ENCODE results near the gene PCSK4.

- no peak for TF ChIP-seq CTCF (conservative IDR thresholded peaks at IDR 0.05; ENCODE audit: low read length)
- no peak for TF ChIP-seq EZH2phosphoT487 (IDR thresholded peaks at IDR 0.05; ENCODE audit: borderline replicate concordance, low read depth, low read length)
Measured at GRCh38 chr19:1447504-1447903, 42.6 kb downstream of the PCSK4 start.

Data from OCI-LY7 (cell line).